ENCODE results near the gene OTULINL. TPM values are rescaled to one million over a fixed set of nuclear protein-coding genes. Genes with fewer than 3 reads are reported as not detected.

Gene OTULINL
- total and polyA plus RNA-seq, 2 of the 8 experiments (the other 6 are each of a cell fraction or from before 2014, with no cell fraction given) = 3.1 to 8.3 TPM

GRCh38 chr5:14590949-14591348 is 9.4 kb downstream of the OTULINL start:
- H4K20me1 ChIP-seq (replicated peaks in 1 of 2; ENCODE audit: control insufficient read depth in 1 of 2, insufficient read depth in 2 of 2, low read length in 2 of 2) = no peaks in the 10 kb centered on the region
- no peak overlapping the region for H3K23ac ChIP-seq (ENCODE audit: insufficient read length)
- no peak overlapping the region for H3K56ac ChIP-seq (replicated peaks; ENCODE audit: insufficient read length, low read depth, low read length)
- H2BK15ac ChIP-seq (ENCODE audit: low read length) = no peak overlapping the region
- no peak overlapping the region for H3K9ac ChIP-seq (replicated peaks in 1 of 4; ENCODE audit: extremely low read depth in 1 of 4, low read depth in 3 of 4, low read length in 3 of 4)
- no peak overlapping the region for H2AK5ac ChIP-seq (ENCODE audit: low read depth, low read length)
- no peak overlapping the region for H4K8ac ChIP-seq (ENCODE audit: extremely low read depth, insufficient read depth, low read length)
- H3K4ac ChIP-seq (replicated peaks; ENCODE audit: insufficient read length, low read depth, low read length) = no peak overlapping the region
- H3K14ac ChIP-seq (ENCODE audit: insufficient read length) = no peak overlapping the region
- ChIA-PET POLR2A (ENCODE audit: partially characterized antibody) (interaction anchor here (3.5 kb wide), 1 partner anchor 9 kb away, joined by 13 read pairs; the partner anchor contains the start of gene OTULINL), CTCF (ENCODE audit: partially characterized antibody) (interaction anchor here (0.6 kb wide), 1 partner anchor 9 kb away, joined by 3 read pairs; no protein-coding TSS in a partner anchor)
- H2BK20ac ChIP-seq (ENCODE audit: low read length) = no peak overlapping the region
- no peak overlapping the region for H2AFZ ChIP-seq (ENCODE audit: low read length)
- no peaks in the 10 kb centered on the region for H3K23me2 ChIP-seq (ENCODE audit: low read depth, low read length)
- no peak overlapping the region for H4K5ac ChIP-seq (ENCODE audit: insufficient read length, low read depth, low read length)
- H2BK5ac ChIP-seq (ENCODE audit: low read depth, low read length) = no peak overlapping the region
- H3K4me1 ChIP-seq (replicated peaks in 1 of 4; ENCODE audit: control insufficient read depth in 3 of 4, insufficient read depth in 4 of 4, low read length in 3 of 4) = no peaks in the 10 kb centered on the region; a peak in 1 of 7 replicates
- no peaks in the 10 kb centered on the region for H3K36me3 ChIP-seq (ENCODE audit: control insufficient read depth in 2 of 4, insufficient read depth in 4 of 4, low read length in 3 of 4)
- H3K4me3 ChIP-seq (ENCODE audit: extremely low read depth in 1 of 4, insufficient read depth in 2 of 4, low read depth in 3 of 4, low read length in 4 of 4) = no peak overlapping the region
- H3K79me2 ChIP-seq (ENCODE audit: control insufficient read depth in 1 of 2, insufficient read depth in 2 of 2, low read length in 2 of 2) = no peaks in the 10 kb centered on the region
- H2BK120ac ChIP-seq (replicated peaks; ENCODE audit: low read depth, low read length) = no peak overlapping the region
- no peak overlapping the region for H3K27ac ChIP-seq (ENCODE audit: low read depth, low read length)
- no peak overlapping the region for H3K18ac ChIP-seq (ENCODE audit: extremely low read depth, low read length)
- H3K4me2 ChIP-seq (ENCODE audit: insufficient read depth in 1 of 2, low read depth in 2 of 2, low read length in 2 of 2) = no peak overlapping the region
- H3K27me3 ChIP-seq (replicated peaks in 1 of 4; ENCODE audit: control insufficient read depth in 3 of 4, extremely low read depth in 1 of 4, insufficient read depth in 3 of 4, low read length in 3 of 4) = no peaks in the 10 kb centered on the region
- no peaks in the 10 kb centered on the region for H3K79me1 ChIP-seq (ENCODE audit: low read depth, low read length)
- H3K9me3 ChIP-seq (ENCODE audit: insufficient read depth in 2 of 2, low read depth in 1 of 2, low read length in 1 of 2) = no peaks in the 10 kb centered on the region
- no peak overlapping the region for H4K91ac ChIP-seq (replicated peaks; ENCODE audit: insufficient read length, low read length)
- WGBS, 2 experiments (ENCODE audit: extremely low coverage in 1 of 2, insufficient coverage in 1 of 2, insufficient read length in 1 of 2, insufficient replicate concordance in 2 of 2, low coverage in 1 of 2, low lambda C conversion rate in 2 of 2, missing lambda C conversion rate in 1 of 2) = 91% methylated on average over 2 of the region's 2 CpGs; no CpG with 5 or more reads in 1 of the 2 experiments
- FAIRE-seq = no peak
- DNase-seq (ENCODE audit: low read depth in 1 of 2, low spot score in 2 of 2) = no peak
- no peak overlapping the region for H2BK12ac ChIP-seq (ENCODE audit: low read depth, low read length)
- no peak for TF ChIP-seq TEAD4 (IDR thresholded peaks at IDR 0.05; ENCODE audit: low read depth, low read length)
- no peak for TF ChIP-seq SAP30 (IDR thresholded peaks at IDR 0.05; ENCODE audit: insufficient read depth, insufficient replicate concordance, low read length)
- TF ChIP-seq JUND (IDR thresholded peaks at IDR 0.05; ENCODE audit: low read length) = no peak
- TF ChIP-seq HDAC2 (IDR thresholded peaks at IDR 0.05; ENCODE audit: borderline replicate concordance in 1 of 2, low read depth in 2 of 2, low read length in 2 of 2) = no peak
- TF ChIP-seq SIRT6 (IDR thresholded peaks at IDR 0.05; ENCODE audit: low read length) = no peak
- no peak for TF ChIP-seq USF2 (IDR thresholded peaks at IDR 0.05; ENCODE audit: low read length)
- TF ChIP-seq CEBPB (IDR thresholded peaks at IDR 0.05; ENCODE audit: low read depth, low read length) = no peak
- TF ChIP-seq CBX5 (IDR thresholded peaks at IDR 0.05; ENCODE audit: low read depth, low read length) = no peak
- TF ChIP-seq EP300 (IDR thresholded peaks at IDR 0.05; ENCODE audit: borderline replicate concordance in 1 of 2, low read depth in 2 of 2, low read length in 2 of 2) = no peak
- no peak for TF ChIP-seq BACH1 (IDR thresholded peaks at IDR 0.05; ENCODE audit: low read length)
- no peak for TF ChIP-seq SP4 (IDR thresholded peaks at IDR 0.05; ENCODE audit: low read length)
- TF ChIP-seq CHD2 (IDR thresholded peaks at IDR 0.05; ENCODE audit: low read length) = no peak
- no peak for TF ChIP-seq RNF2 (IDR thresholded peaks at IDR 0.05; ENCODE audit: borderline replicate concordance, low read depth, low read length, missing control alignments, poor library complexity, severe bottlenecking)

Measured in H1 (cell line).